ENCODE measurements around the gene SCAPER. TPM values are rescaled to one million over a fixed set of nuclear protein-coding genes. Genes with fewer than 3 reads are reported as not detected.

The SCAPER gene
- polyA plus RNA-seq, 1 donor from 2014 or later, result 77.1 TPM

DNA sequence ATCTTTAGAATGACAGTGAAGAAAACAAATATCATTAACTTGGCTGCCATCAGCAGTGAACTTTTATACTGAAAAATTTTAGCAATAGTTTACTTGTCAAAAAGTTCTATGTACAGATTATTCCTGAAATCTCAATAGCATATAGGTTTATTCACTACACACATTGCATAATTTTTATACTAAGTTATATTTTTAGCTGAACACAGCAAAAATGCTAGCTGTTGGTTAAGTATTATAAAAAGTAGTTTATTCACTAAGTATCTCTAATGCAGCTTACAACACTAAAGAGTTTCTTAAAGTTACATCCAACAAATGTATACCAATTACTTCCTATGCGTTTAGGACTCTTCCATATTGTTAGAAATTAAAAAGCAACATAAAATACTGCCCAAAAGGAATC lies 131.9 kb downstream of the SCAPER start:
- Histone ChIP-seq H3K27ac (ENCODE audit: low read length) (no peak overlapping the region), H3K9me3 (ENCODE audit: low read length) (no peaks in the 10 kb centered on the region), H2AFZ (ENCODE audit: low read depth, low read length) (no peak overlapping the region), H4K20me1 (ENCODE audit: insufficient read depth) (no peaks in the 10 kb centered on the region), H3K4me2 (ENCODE audit: low read length) (no peak overlapping the region), H3K79me2 (replicated peaks; ENCODE audit: insufficient read depth, low read length) (no peaks in the 10 kb centered on the region), H3K27me3 (ENCODE audit: insufficient read depth, low read depth, low read length) (no peaks in the 10 kb centered on the region), H3K36me3 (ENCODE audit: insufficient read depth, low read length) (peaks cover 4% of the 10 kb centered on the region), H3K9me2 (ENCODE audit: insufficient read depth, low read length) (no peaks in the 10 kb centered on the region), H3F3A (ENCODE audit: insufficient read depth, low read length, poor library complexity, severe bottlenecking) (no peaks in the 10 kb centered on the region), H3K4me3 (ENCODE audit: low read length) (no peak overlapping the region), H3K9ac (ENCODE audit: low read length) (no peak overlapping the region)
- no peak for TF ChIP-seq MXI1 (conservative IDR thresholded peaks at IDR 0.05; ENCODE audit: poor library complexity, severe bottlenecking)
- TF ChIP-seq POLR2AphosphoS5 (IDR thresholded peaks at IDR 0.05), result no peak

DNA sequence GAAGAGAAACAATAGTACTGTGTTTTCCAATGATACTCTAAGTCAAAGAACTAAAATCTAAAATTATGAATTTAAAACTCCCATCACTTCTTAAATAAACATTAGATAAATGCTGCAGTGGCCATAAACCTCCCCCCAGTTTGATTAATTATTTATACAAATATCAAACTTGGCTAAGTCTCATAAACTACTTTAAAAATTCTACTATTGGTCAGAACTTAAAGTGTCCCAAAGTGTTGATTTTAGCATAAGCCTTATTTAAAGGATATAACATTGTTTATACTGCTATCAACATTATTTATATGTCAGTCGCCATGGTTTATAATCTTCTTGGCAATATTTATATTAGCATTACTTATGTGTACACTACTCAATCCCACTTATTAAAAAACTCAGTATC lies 132.4 kb downstream of the SCAPER start:
- no peak overlapping the region for H3K9ac ChIP-seq (ENCODE audit: low read length)
- H3K79me2 ChIP-seq (replicated peaks; ENCODE audit: insufficient read depth, low read length), result no peaks in the 10 kb centered on the region
- H3K9me2 ChIP-seq (ENCODE audit: insufficient read depth, low read length), result no peaks in the 10 kb centered on the region
- no peaks in the 10 kb centered on the region for H3K27me3 ChIP-seq (ENCODE audit: insufficient read depth, low read depth, low read length)
- H2AFZ ChIP-seq (ENCODE audit: low read depth, low read length), result no peak overlapping the region
- no peak overlapping the region for H3K4me3 ChIP-seq (ENCODE audit: low read length)
- H3K4me2 ChIP-seq (ENCODE audit: low read length), result no peak overlapping the region
- H3K36me3 ChIP-seq (ENCODE audit: insufficient read depth, low read length), result peaks cover 4% of the 10 kb centered on the region
- no peaks in the 10 kb centered on the region for H4K20me1 ChIP-seq (ENCODE audit: insufficient read depth)
- no peaks in the 10 kb centered on the region for H3F3A ChIP-seq (ENCODE audit: insufficient read depth, low read length, poor library complexity, severe bottlenecking)
- no peak overlapping the region for H3K27ac ChIP-seq (ENCODE audit: low read length)
- no peak for TF ChIP-seq EZH2 (IDR thresholded peaks at IDR 0.05; ENCODE audit: borderline replicate concordance, insufficient read depth, low read length, poor library complexity, severe bottlenecking)
- no peak for TF ChIP-seq RAD21 (conservative IDR thresholded peaks at IDR 0.05)
- no peak for TF ChIP-seq EP300 (conservative IDR thresholded peaks at IDR 0.05; ENCODE audit: poor library complexity, severe bottlenecking)
- no peak for TF ChIP-seq POLR2AphosphoS5 (IDR thresholded peaks at IDR 0.05)
- TF ChIP-seq TAF1 (IDR thresholded peaks at IDR 0.05; ENCODE audit: low read depth), result no peak
- TF ChIP-seq SMC3 (conservative IDR thresholded peaks at IDR 0.05; ENCODE audit: poor library complexity), result no peak
- TF ChIP-seq, protein P1, sequence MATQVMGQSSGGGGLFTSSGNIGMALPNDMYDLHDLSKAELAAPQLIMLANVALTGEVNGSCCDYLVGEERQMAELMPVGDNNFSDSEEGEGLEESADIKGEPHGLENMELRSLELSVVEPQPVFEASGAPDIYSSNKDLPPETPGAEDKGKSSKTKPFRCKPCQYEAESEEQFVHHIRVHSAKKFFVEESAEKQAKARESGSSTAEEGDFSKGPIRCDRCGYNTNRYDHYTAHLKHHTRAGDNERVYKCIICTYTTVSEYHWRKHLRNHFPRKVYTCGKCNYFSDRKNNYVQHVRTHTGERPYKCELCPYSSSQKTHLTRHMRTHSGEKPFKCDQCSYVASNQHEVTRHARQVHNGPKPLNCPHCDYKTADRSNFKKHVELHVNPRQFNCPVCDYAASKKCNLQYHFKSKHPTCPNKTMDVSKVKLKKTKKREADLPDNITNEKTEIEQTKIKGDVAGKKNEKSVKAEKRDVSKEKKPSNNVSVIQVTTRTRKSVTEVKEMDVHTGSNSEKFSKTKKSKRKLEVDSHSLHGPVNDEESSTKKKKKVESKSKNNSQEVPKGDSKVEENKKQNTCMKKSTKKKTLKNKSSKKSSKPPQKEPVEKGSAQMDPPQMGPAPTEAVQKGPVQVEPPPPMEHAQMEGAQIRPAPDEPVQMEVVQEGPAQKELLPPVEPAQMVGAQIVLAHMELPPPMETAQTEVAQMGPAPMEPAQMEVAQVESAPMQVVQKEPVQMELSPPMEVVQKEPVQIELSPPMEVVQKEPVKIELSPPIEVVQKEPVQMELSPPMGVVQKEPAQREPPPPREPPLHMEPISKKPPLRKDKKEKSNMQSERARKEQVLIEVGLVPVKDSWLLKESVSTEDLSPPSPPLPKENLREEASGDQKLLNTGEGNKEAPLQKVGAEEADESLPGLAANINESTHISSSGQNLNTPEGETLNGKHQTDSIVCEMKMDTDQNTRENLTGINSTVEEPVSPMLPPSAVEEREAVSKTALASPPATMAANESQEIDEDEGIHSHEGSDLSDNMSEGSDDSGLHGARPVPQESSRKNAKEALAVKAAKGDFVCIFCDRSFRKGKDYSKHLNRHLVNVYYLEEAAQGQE (IDR thresholded peaks at IDR 0.05; ENCODE audit: borderline replicate concordance), result no peak
- TF ChIP-seq MXI1 (conservative IDR thresholded peaks at IDR 0.05; ENCODE audit: poor library complexity, severe bottlenecking), result no peak
- TF ChIP-seq, protein P2, sequence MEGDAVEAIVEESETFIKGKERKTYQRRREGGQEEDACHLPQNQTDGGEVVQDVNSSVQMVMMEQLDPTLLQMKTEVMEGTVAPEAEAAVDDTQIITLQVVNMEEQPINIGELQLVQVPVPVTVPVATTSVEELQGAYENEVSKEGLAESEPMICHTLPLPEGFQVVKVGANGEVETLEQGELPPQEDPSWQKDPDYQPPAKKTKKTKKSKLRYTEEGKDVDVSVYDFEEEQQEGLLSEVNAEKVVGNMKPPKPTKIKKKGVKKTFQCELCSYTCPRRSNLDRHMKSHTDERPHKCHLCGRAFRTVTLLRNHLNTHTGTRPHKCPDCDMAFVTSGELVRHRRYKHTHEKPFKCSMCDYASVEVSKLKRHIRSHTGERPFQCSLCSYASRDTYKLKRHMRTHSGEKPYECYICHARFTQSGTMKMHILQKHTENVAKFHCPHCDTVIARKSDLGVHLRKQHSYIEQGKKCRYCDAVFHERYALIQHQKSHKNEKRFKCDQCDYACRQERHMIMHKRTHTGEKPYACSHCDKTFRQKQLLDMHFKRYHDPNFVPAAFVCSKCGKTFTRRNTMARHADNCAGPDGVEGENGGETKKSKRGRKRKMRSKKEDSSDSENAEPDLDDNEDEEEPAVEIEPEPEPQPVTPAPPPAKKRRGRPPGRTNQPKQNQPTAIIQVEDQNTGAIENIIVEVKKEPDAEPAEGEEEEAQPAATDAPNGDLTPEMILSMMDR (IDR thresholded peaks at IDR 0.05; ENCODE audit: poor library complexity, severe bottlenecking), result no peak
- no peaks in the 10 kb centered on the region for H3K9me3 ChIP-seq (ENCODE audit: low read length)

DNA sequence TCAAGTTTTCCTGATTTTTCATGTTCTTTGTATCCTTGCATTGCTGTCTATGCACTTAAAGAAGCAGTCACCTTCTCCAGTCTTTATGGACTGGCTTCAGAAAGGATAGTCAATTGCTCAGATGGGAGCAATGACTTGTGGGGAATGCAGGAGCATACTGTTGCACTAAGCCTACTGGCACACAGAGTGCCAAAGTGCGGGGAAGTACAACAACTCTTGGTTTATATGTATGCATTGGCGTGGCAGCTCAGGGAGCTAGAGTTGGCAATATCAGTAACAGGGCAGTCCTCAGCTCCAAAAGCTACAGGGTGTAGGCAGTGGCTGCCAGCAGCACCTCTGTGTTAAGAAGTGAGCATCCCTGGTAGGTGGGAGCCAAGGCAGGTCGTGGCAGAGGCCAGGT lies 141.1 kb downstream of the SCAPER start:
- Histone ChIP-seq H4K20me1 (ENCODE audit: insufficient read depth) (no peaks in the 10 kb centered on the region), H3K79me2 (replicated peaks; ENCODE audit: insufficient read depth, low read length) (no peaks in the 10 kb centered on the region), H3K36me3 (ENCODE audit: insufficient read depth, low read length) (peaks cover 36% of the 10 kb centered on the region), H3K9ac (ENCODE audit: low read length) (no peak overlapping the region), H3F3A (ENCODE audit: insufficient read depth, low read length, poor library complexity, severe bottlenecking) (no peaks in the 10 kb centered on the region), H3K27ac (ENCODE audit: low read length) (no peak overlapping the region), H3K4me2 (ENCODE audit: low read length) (no peak overlapping the region), H3K9me3 (ENCODE audit: low read length) (peaks cover 15% of the 10 kb centered on the region), H2AFZ (ENCODE audit: low read depth, low read length) (no peak overlapping the region), H3K9me2 (ENCODE audit: insufficient read depth, low read length) (no peaks in the 10 kb centered on the region), H3K27me3 (ENCODE audit: insufficient read depth, low read depth, low read length) (no peaks in the 10 kb centered on the region), H3K4me3 (ENCODE audit: low read length) (no peak overlapping the region)
- TF ChIP-seq EP300 (conservative IDR thresholded peaks at IDR 0.05; ENCODE audit: poor library complexity, severe bottlenecking) (no peak), RAD21 (conservative IDR thresholded peaks at IDR 0.05) (no peak), MXI1 (conservative IDR thresholded peaks at IDR 0.05; ENCODE audit: poor library complexity, severe bottlenecking) (no peak), EZH2 (IDR thresholded peaks at IDR 0.05; ENCODE audit: borderline replicate concordance, insufficient read depth, low read length, poor library complexity, severe bottlenecking) (no peak), POLR2AphosphoS5 (IDR thresholded peaks at IDR 0.05) (no peak), TAF1 (IDR thresholded peaks at IDR 0.05; ENCODE audit: low read depth) (no peak), SMC3 (conservative IDR thresholded peaks at IDR 0.05; ENCODE audit: poor library complexity) (no peak)
- TF ChIP-seq, protein P1 (IDR thresholded peaks at IDR 0.05; ENCODE audit: borderline replicate concordance), result no peak
- TF ChIP-seq, protein P2 (IDR thresholded peaks at IDR 0.05; ENCODE audit: poor library complexity, severe bottlenecking), result no peak
